HepG2 (cell line): Measurements from ENCODE around the gene WDR76. TPM values are rescaled to one million over a fixed set of nuclear protein-coding genes. Genes with fewer than 3 reads are reported as not detected.

Experiments
- ATAC-seq: fragments of 200-7000 bp; cut with Tn5 transposase; 3 replicates; pipeline ENCODE4 v1.9.1; 2020; ENCODE audit warnings: mild to moderate bottlenecking, moderate library complexity
- BruUV-seq: library from RNA; stranded (reverse); fragments of 400-500 nt; replicated peaks from 2 replicates; lab custom pipeline; 2021; lab: Mats Ljungman, UMichigan
- CTCF ChIA-PET: fragments of 300-600 bp; formaldehyde crosslinking; extraction: SDS; loops from one replicate; lab custom pipeline; 2021; ENCODE audit warnings: low total read pairs, inconsistent platforms, low intra/inter-chr PET ratio; lab: Yijun Ruan, JAX
- POLR2A ChIA-PET: fragments of 350-600 bp; sonication (Branson Sonifier 250); formaldehyde crosslinking; loops from one replicate; lab custom pipeline; 2020; ENCODE audit warnings: antibody characterized with exemption, inconsistent platforms; lab: Yijun Ruan, JAX
- DNase-seq: peaks from one replicate; pipeline ENCODE4 v3.0.0-alpha.2; 2015; ENCODE audit warnings: low spot score
- FAIRE-seq: peaks from 3 replicates; lab custom pipeline; 2011; peaks lifted over from hg19 to GRCh38; lab: Jason Lieb, UNC
- H2AFZ ChIP-seq: one replicate; pipeline ENCODE4 v1.6.1; 2011; ENCODE audit warnings: low read length, inconsistent platforms
- H3K27ac ChIP-seq: fragments of 300-600 bp; 3 replicates; pipeline ENCODE4 v1.8.0; 2011; ENCODE audit warnings: mixed run types, mild to moderate bottlenecking, mixed read lengths, low read length, inconsistent platforms; ENCODE audit not compliant: insufficient read depth; ENCODE audit errors: extremely low read length
- H3K27me3 ChIP-seq, 2 experiments: fragments of 200-600 bp in 1 of 2; 2 replicates in 1 of 2; 3 replicates in 1 of 2; pipeline versions ENCODE4 v1.6.0 to v1.8.0; 2011; ENCODE audit warnings: low read length in 2 of 2, mild to moderate bottlenecking in 2 of 2, moderate library complexity in 2 of 2, inconsistent platforms in 1 of 2; ENCODE audit not compliant: insufficient read depth in 2 of 2, control insufficient read depth in 1 of 2
- H3K36me3 ChIP-seq, 2 experiments: fragments of 200-600 bp in 1 of 2; replicated peaks in 1 of 2; 2 replicates in 1 of 2; 3 replicates in 1 of 2; pipeline versions ENCODE4 v1.5.1 to v1.8.0; 2011; ENCODE audit warnings: low read length in 2 of 2, inconsistent platforms in 1 of 2; ENCODE audit not compliant: insufficient read depth in 2 of 2, control insufficient read depth in 1 of 2
- H3K4me1 ChIP-seq: 2 replicates; pipeline ENCODE4 v1.5.1; 2012; ENCODE audit warnings: low read length, inconsistent platforms; ENCODE audit not compliant: insufficient read depth
- H3K4me2 ChIP-seq: 2 replicates; pipeline ENCODE4 v1.6.0; 2011; ENCODE audit warnings: low read depth, low read length, inconsistent platforms
- H3K4me3 ChIP-seq, 3 experiments: fragments of 200-600 bp in 1 of 3; sonication (generic), shearing (Covaris generic) in 1 of 3; replicated peaks in 1 of 3; 2 replicates each; pipeline ENCODE4 v1.5.1; 2011 to 2016; ENCODE audit warnings: low read length in 3 of 3, inconsistent platforms in 2 of 3, low read depth in 2 of 3, mild to moderate bottlenecking in 2 of 3, control low read depth in 1 of 3, mixed read lengths in 1 of 3; ENCODE audit not compliant: insufficient read depth in 1 of 3
- H3K79me2 ChIP-seq: one replicate; pipeline ENCODE4 v1.6.1; 2011; ENCODE audit warnings: low read length, inconsistent platforms; ENCODE audit not compliant: insufficient read depth
- H3K9ac ChIP-seq: 2 replicates; pipeline ENCODE4 v1.6.0; 2011; ENCODE audit warnings: mild to moderate bottlenecking, low read depth, low read length, inconsistent platforms; ENCODE audit not compliant: insufficient read depth
- H3K9me3 ChIP-seq: 2 replicates; pipeline ENCODE4 v1.5.1; 2012; ENCODE audit warnings: mild to moderate bottlenecking, low read length
- H4K20me1 ChIP-seq: 2 replicates; pipeline ENCODE4 v1.6.0; 2011; ENCODE audit warnings: inconsistent platforms, mild to moderate bottlenecking, low read length, moderate library complexity; ENCODE audit not compliant: insufficient read depth
- AHR ChIP-seq: IDR thresholded peaks from 2 replicates; pipeline ENCODE4 v1.6.1; 2018; ENCODE audit warnings: missing genetic modification reagents, missing compliant biosample characterization
- ATAD3A ChIP-seq: sonication (generic); formaldehyde crosslinking; IDR thresholded peaks from 2 replicates; pipeline ENCODE4 v1.4.0; 2020; ENCODE audit warnings: missing genetic modification reagents
- DBP ChIP-seq: sonication (generic); formaldehyde crosslinking; IDR thresholded peaks from 2 replicates; pipeline ENCODE4 v1.4.0; 2020; ENCODE audit warnings: missing genetic modification reagents; ENCODE audit errors: not compliant biosample characterization
- EHMT2 ChIP-seq: fragments of 200-600 bp; sonication (generic); IDR thresholded peaks from 2 replicates; pipeline ENCODE4 v1.7.0; 2017; ENCODE audit warnings: antibody characterized with exemption, low read depth, low read length, borderline replicate concordance
- NAIF1 ChIP-seq: sonication (generic); formaldehyde crosslinking; IDR thresholded peaks from 2 replicates; pipeline ENCODE4 v1.5.0; 2020; ENCODE audit warnings: mild to moderate bottlenecking, missing genetic modification reagents, borderline replicate concordance
- NFATC3 ChIP-seq: sonication (generic); formaldehyde crosslinking; IDR thresholded peaks from 2 replicates; pipeline ENCODE4 v1.5.1; 2020; ENCODE audit warnings: mild to moderate bottlenecking, missing genetic modification reagents
- POLR2G ChIP-seq: fragments of 200-400 bp; formaldehyde crosslinking; IDR thresholded peaks from 2 replicates; pipeline ENCODE4 v1.6.1; 2018; ENCODE audit warnings: mild to moderate bottlenecking, low read depth, low read length, moderate library complexity
- SP4 ChIP-seq: sonication (generic); formaldehyde crosslinking; IDR thresholded peaks from 2 replicates; pipeline ENCODE4 v1.8.1; 2023; ENCODE audit warnings: mild to moderate bottlenecking, missing genetic modification reagents
- ZBTB7A ChIP-seq: sonication (generic); formaldehyde crosslinking; IDR thresholded peaks from 2 replicates; pipeline ENCODE4 v1.8.0; 2022; ENCODE audit warnings: mild to moderate bottlenecking, missing genetic modification reagents
- ZFAT ChIP-seq: sonication (generic); formaldehyde crosslinking; conservative IDR thresholded peaks from 2 replicates; pipeline ENCODE4 v1.8.1; 2023; ENCODE audit warnings: missing genetic modification reagents, inconsistent platforms
- ZFX ChIP-seq: sonication (generic); formaldehyde crosslinking; IDR thresholded peaks from 2 replicates; pipeline ENCODE4 v1.4.0; 2020; ENCODE audit warnings: mild to moderate bottlenecking, low read depth, missing genetic modification reagents, moderate library complexity
- ZNF143 ChIP-seq: sonication (generic); formaldehyde crosslinking; IDR thresholded peaks from 2 replicates; pipeline ENCODE4 v1.4.0; 2020; ENCODE audit warnings: missing genetic modification reagents
- ZNF225 ChIP-seq: sonication (generic); formaldehyde crosslinking; IDR thresholded peaks from 2 replicates; pipeline ENCODE4 v1.4.0; 2020; ENCODE audit warnings: mild to moderate bottlenecking, missing genetic modification reagents
- ZNF263 ChIP-seq: sonication (generic); formaldehyde crosslinking; IDR thresholded peaks from 2 replicates; pipeline ENCODE4 v1.4.0; 2020; ENCODE audit warnings: missing genetic modification reagents
- ZNF30 ChIP-seq: sonication (generic); formaldehyde crosslinking; IDR thresholded peaks from 2 replicates; pipeline ENCODE4 v1.5.0; 2020; ENCODE audit warnings: mild to moderate bottlenecking, missing genetic modification reagents
- ZNF607 ChIP-seq: sonication (generic); formaldehyde crosslinking; IDR thresholded peaks from 2 replicates; pipeline ENCODE4 v1.5.1; 2020; ENCODE audit warnings: missing genetic modification reagents, mild to moderate bottlenecking, borderline replicate concordance
- ZNF614 ChIP-seq: IDR thresholded peaks from 2 replicates; pipeline ENCODE4 v1.6.1; 2018; ENCODE audit warnings: missing biosample characterization, missing genetic modification reagents, inconsistent platforms, borderline replicate concordance
- ZNF883 ChIP-seq: sonication (generic); formaldehyde crosslinking; IDR thresholded peaks from 2 replicates; pipeline ENCODE4 v1.5.1; 2020; ENCODE audit warnings: mild to moderate bottlenecking, missing genetic modification reagents; ENCODE audit errors: not compliant biosample characterization
- ZSCAN22 ChIP-seq: sonication (generic); formaldehyde crosslinking; IDR thresholded peaks from 2 replicates; pipeline ENCODE4 v1.4.0; 2020; ENCODE audit warnings: mild to moderate bottlenecking, missing genetic modification reagents
- WGBS: methylation state at CpG from one replicate; pipeline ENCODE4 v1.1.6; 2017; ENCODE audit warnings: low lambda C conversion rate; 5-methylcytosine and 5-hydroxymethylcytosine counted together
- in situ Hi-C: cut with HindIII; loops from 2 replicates; pipeline ENCODE4 v1.10.0; 2017; ENCODE audit warnings: low pct_unique_long_range_greater_than_20kb; ENCODE audit not compliant: extremely low pct_ligation_motif_present
- intact Hi-C: fragments of 100-400 bp; cut with micrococcal nuclease; formaldehyde crosslinking; loops from one replicate; pipeline ENCODE4 v1.10.0; 2022; ENCODE audit not compliant: unreplicated experiment
- polyA plus RNA-seq, 8 experiments: library from polyadenylated mRNA; depleted of rRNA in 3 of 8; stranded (reverse) in 7 of 8; unstranded in 1 of 8; fragments of >200 nt; fragmentation: Illumina TruSeq in 4 of 8; extraction: Trizol in 4 of 8; gene quantifications; 2 replicates each; pipeline versions ENCODE4 v1.2.1 to v1.2.3, GENCODE V29; 2011 to 2016; ENCODE audit warnings: low read depth in 4 of 8, missing spikeins in 1 of 8, mixed read lengths in 1 of 8; ENCODE audit not compliant: insufficient read depth in 1 of 8
- total RNA-seq, 5 experiments: library from RNA; depleted of rRNA; stranded (reverse); fragments of >200 nt; fragmentation: Illumina TruSeq; extraction: Trizol; gene quantifications; 2 replicates each; pipeline ENCODE4 v1.2.3, GENCODE V29; 2016; ENCODE audit warnings: low read depth in 1 of 5

WDR76 gene
- total and polyA plus RNA-seq, 2 of the 13 experiments (the other 11 are each of a cell fraction or from before 2014, with no cell fraction given): 1.1 to 9.7 TPM

DNA sequence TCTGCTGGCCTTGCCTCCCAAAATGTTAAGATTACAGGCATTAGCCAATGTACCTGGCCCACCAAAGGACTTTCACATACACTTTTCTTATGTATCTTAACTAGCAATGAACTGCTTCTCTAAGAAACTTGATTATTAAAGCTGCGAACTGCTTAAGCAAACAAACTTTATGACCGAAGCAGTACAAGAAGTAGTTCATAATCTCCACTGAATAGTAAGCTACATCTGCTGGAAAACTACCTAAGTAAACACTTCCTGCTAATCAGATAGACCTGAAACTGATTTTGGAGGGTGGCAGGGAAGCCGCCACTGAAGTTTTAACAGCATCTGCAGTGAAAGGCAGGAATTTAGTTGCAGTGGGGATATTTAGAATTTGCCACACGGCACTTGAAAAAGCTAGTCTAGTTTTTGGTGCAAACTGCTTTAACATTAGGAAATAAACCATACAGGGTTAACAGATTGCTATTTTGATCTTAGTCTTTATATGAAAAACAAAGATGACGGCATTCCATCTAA, 18.3 kb upstream of the WDR76 start:
- TF ChIP-seq SP4 (CRISPR knock-in tag) (no peak), ZNF143 (CRISPR knock-in tag) (no peak), ZNF263 (no peak)
- H3K79me2 ChIP-seq: no peaks in the 10 kb centered on the region
- FAIRE-seq (no peak), DNase-seq (no peak), ATAC-seq (no peak)
- H3K9ac ChIP-seq: no peak overlapping the region
- H2AFZ ChIP-seq: no peak overlapping the region
- no peaks in the 10 kb centered on the region for H3K27me3 ChIP-seq
- H3K27ac ChIP-seq: no peak overlapping the region
- no TSS peak for BruUV-seq
- in situ Hi-C loops (no loop called here), intact Hi-C loops (no loop called here)
- POLR2A ChIA-PET: interaction anchor here (1.3 kb wide), 1 partner anchor 8 kb away, joined by 4 read pairs; the partner anchor contains the start of genes HYPK and SERINC4
- H3K4me1 ChIP-seq: no peaks in the 10 kb centered on the region
- CTCF ChIA-PET: no interaction called here
- H3K36me3 ChIP-seq: peaks cover 28 to 82% of the 10 kb centered on the region in 2 experiments
- H3K4me2 ChIP-seq: no peak overlapping the region
- no peaks in the 10 kb centered on the region for H4K20me1 ChIP-seq
- no peaks in the 10 kb centered on the region for H3K9me3 ChIP-seq
- no peak overlapping the region for H3K4me3 ChIP-seq
- WGBS: 98% methylated on average over 5 of the region's 5 CpGs

DNA sequence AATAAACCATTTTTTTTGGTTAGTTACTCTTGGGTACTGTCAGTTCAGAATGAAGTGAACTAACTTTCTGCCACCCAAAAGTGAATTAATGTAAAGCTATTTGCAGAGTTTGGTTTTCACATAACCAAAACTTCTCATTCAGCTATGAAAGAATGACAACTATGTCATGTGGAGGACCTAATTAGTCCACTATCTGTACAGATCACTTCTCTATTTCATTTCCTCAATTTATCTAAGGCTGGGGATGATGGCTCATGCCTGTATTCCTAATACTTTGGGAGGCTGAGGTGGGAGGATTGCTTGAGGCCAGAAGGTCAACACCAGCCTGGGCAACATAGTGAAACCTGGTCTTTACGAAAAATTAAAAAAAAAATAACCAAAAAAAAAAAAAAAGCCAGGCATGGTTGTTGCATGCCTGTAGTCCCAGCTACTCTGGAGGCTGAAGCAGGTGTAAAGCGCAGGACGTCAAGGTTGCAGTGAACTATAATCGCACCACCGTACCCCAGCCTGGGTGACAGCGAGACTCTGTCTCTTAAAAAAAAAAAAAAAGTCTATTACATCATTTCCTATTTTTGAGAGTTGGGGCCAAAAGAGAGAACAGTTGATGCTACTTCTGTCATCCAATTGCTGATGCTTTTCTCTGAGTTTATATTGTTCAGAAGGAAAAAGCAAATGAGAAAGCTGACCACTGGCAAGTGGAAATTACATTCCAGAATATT, 17.7 kb upstream of the WDR76 start:
- Histone ChIP-seq H4K20me1 (no peaks in the 10 kb centered on the region), H3K27ac (no peak overlapping the region), H2AFZ (no peak overlapping the region), H3K36me3 (peaks cover 28 to 86% of the 10 kb centered on the region in 2 experiments), H3K79me2 (no peaks in the 10 kb centered on the region), H3K9ac (no peak overlapping the region), H3K4me1 (no peaks in the 10 kb centered on the region), H3K27me3 (no peaks in the 10 kb centered on the region), H3K9me3 (no peaks in the 10 kb centered on the region), H3K4me3 (no peak overlapping the region), H3K4me2 (no peak overlapping the region)
- intact Hi-C loops: no loop called here
- in situ Hi-C loops: no loop called here
- ATAC-seq: no peak
- WGBS: over 99% methylated on average over 6 of the region's 6 CpGs
- no TSS peak for BruUV-seq
- FAIRE-seq: no peak
- DNase-seq: no peak
- ChIA-PET POLR2A (interaction anchor here (1.3 to 1.5 kb wide), 2 partner anchors 9 to 16 kb away, joined by 4 to 5 read pairs; partner anchors contain the start of genes HYPK, MFAP1 and SERINC4), CTCF (no interaction called here)
- no peak for TF ChIP-seq EHMT2
- no peak for TF ChIP-seq AHR
- no peak for TF ChIP-seq ZBTB7A (CRISPR knock-in tag)
- TF ChIP-seq NFATC3 (CRISPR knock-in tag): no peak
- no peak for TF ChIP-seq ZFAT (CRISPR knock-in tag)
- TF ChIP-seq ZNF883: no peak
- no peak for TF ChIP-seq NAIF1 (CRISPR knock-in tag)
- no peak for TF ChIP-seq ZFX (CRISPR knock-in tag)
- TF ChIP-seq ZNF225 (CRISPR knock-in tag): no peak
- no peak for TF ChIP-seq ZNF30 (CRISPR knock-in tag)
- TF ChIP-seq ZSCAN22 (CRISPR knock-in tag): no peak
- no peak for TF ChIP-seq ZNF614
- TF ChIP-seq ZNF607 (CRISPR knock-in tag): no peak
- TF ChIP-seq DBP (CRISPR knock-in tag): no peak
- no peak for TF ChIP-seq POLR2G
- TF ChIP-seq ATAD3A (CRISPR knock-in tag): no peak
